SU-DHL-6 (cell line): ENCODE results near the gene CCDC182.

Experiments used
- EZH2phosphoT487 ChIP-seq: fragments of 200-600 bp; sonication (generic), shearing (Covaris generic); conservative IDR thresholded peaks from 2 replicates; pipeline ENCODE4 v1.6.1; 2018; ENCODE audit warnings: mild to moderate bottlenecking, antibody characterized with exemption, low read length, moderate library complexity, mixed read lengths
- TF ChIP-seq, protein P1 (sequence below): fragments of 200-600 bp; sonication (generic); IDR thresholded peaks from one replicate; pipeline ENCODE4 v1.5.1; 2017; ENCODE audit warnings: antibody characterized with exemption, mild to moderate bottlenecking, low read length, moderate library complexity; ENCODE audit not compliant: insufficient read depth, poor library complexity, severe bottlenecking

DNA sequence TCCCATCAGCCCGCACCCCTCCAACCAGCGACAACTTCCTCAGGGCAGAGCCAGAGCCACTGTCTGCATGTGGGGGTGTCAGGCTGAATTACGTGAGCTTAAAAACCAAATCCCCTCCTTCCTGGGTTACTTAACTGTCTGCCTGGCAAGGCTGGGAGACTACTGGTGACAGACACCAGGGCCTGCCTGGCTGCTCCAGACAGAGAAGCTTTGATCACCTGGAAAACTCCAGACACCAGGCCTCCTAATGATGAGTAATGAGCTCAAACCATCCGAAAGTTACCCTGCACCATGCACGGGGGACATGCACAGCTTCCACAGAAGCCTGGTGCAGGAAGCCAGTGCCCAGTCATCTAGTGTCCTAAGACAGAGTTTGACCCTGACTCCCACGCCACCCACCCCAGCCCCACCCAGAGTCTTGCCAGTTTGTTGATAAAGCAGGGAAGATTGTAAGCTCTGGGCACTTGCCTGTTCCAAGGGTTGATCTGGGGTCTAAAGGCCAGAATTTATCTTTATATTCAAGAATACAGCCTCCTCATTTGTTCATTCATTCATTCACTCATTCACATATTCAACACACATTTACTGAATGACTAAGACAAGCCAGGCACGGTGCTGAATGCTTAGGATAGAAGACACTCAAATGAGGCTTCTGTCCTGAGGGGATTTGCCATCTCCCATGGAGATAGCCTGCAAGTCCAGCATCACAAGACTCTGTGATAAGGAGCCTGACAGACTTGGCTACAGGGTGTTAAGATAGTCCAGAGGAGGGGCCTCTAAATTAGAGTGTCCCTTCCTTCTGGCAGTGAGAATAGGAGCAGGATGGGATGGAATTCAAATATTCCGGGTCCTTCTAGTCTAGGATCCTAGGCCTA, 7.2 kb upstream of the CCDC182 start:
- TF ChIP-seq, protein P1, sequence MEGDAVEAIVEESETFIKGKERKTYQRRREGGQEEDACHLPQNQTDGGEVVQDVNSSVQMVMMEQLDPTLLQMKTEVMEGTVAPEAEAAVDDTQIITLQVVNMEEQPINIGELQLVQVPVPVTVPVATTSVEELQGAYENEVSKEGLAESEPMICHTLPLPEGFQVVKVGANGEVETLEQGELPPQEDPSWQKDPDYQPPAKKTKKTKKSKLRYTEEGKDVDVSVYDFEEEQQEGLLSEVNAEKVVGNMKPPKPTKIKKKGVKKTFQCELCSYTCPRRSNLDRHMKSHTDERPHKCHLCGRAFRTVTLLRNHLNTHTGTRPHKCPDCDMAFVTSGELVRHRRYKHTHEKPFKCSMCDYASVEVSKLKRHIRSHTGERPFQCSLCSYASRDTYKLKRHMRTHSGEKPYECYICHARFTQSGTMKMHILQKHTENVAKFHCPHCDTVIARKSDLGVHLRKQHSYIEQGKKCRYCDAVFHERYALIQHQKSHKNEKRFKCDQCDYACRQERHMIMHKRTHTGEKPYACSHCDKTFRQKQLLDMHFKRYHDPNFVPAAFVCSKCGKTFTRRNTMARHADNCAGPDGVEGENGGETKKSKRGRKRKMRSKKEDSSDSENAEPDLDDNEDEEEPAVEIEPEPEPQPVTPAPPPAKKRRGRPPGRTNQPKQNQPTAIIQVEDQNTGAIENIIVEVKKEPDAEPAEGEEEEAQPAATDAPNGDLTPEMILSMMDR, result no peak
- TF ChIP-seq EZH2phosphoT487, result no peak
